ENCODE data around the gene JUP. TPM values are rescaled to one million over a fixed set of nuclear protein-coding genes. Genes with fewer than 3 reads are reported as not detected.
A peak's percentile ranks its signal among the peaks of the same experiment; 100 is the strongest.

The JUP gene
- total RNA-seq, 1 experiment from 2014 or later = 111 TPM

DNA sequence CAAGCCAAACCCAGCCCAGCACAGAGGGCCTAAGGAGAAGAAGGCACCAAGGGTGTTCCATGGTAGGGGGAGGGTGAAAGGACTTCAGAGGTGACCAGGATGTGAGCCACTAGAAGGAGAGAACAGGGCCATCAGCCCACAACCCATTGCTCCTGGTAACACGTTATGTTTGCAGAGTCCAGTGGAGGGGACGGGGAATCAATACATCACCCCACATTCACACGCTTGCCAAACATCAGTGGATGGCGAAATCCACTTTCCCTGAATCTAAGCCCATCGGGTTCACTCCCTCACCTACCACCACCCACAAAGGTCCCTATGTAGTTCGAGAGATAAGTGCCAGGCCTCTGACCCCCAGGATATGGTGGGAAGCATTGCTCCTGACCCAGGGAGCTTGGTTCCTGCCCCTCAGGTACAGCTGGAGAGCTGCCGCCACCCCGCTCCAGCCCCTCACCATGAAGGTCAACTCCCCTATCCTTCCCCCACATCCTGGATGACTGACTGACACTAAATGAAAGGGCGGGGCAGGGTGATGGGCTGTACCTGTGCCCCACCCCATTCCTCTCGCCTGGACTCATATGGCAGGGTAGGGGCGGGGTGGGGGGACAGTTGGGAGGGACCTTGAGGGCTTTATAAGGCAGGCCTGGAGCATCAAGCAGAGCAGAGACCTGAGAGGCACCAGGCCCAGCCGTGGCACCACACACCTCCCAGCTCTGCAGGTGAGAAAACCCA lies 74.7 kb downstream of the JUP start, which contains the start of gene GAST:
Gene GAST, plus strand, starts transcription at position 663 of the 732 bp plus-strand sequence. CDS start 3,106 bp downstream, outside the sequence.
- DNase-seq (ENCODE audit: low read depth) = no peak
- in situ Hi-C loops (cut with HindIII; ENCODE audit: low pct_unique_long_range_greater_than_20kb, low sequenced_read_pairs) = loop anchor here (25.0 kb wide), 2 partner anchors 100 to 275 kb away; partner anchors contain the start of genes FKBP10 and P3H4

DNA sequence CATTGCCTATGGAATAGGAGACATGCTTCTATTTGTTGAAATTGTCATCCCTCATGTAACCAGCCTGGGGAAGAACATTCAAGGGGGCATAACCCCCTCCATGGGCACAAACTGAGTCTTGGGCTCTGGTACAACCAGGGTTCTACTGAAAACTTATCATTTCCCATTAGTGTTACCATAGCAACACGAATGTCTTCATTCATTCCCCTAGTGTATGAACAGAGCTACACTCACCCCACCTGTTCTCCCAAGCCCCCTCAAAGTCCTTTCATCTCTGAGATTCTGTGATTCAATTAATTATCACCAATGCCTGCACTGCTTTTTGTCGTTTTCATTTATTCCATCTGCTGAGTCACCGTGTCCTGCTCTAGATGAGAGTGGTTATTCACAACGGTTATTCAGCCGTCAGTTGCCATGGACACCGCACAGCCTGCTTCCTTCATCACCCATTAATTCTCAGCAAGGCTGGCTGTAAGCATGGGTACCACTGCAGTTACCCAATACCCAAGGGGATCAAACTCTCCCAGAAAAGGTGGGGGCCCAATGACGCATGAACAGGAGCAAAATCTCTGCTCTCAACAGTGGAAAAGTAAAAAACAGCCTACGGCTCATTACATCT lies 75.9 kb downstream of the JUP start:
- in situ Hi-C loops (cut with HindIII; ENCODE audit: low pct_unique_long_range_greater_than_20kb, low sequenced_read_pairs) = loop anchor here (25.0 kb wide), 2 partner anchors 102 to 277 kb away; partner anchors contain the start of genes FKBP10 and P3H4
- peak; percentile 83 for DNase-seq (ENCODE audit: low read depth)

GRCh38 chr17:41707803-41708669 lies 78.5 kb downstream of the JUP start:
- DNase-seq (ENCODE audit: low read depth) = no peak
- in situ Hi-C loops (cut with HindIII; ENCODE audit: low pct_unique_long_range_greater_than_20kb, low sequenced_read_pairs) = loop anchor here (25.0 kb wide), 2 partner anchors 104 to 279 kb away; partner anchors contain the start of genes FKBP10 and P3H4

DNA sequence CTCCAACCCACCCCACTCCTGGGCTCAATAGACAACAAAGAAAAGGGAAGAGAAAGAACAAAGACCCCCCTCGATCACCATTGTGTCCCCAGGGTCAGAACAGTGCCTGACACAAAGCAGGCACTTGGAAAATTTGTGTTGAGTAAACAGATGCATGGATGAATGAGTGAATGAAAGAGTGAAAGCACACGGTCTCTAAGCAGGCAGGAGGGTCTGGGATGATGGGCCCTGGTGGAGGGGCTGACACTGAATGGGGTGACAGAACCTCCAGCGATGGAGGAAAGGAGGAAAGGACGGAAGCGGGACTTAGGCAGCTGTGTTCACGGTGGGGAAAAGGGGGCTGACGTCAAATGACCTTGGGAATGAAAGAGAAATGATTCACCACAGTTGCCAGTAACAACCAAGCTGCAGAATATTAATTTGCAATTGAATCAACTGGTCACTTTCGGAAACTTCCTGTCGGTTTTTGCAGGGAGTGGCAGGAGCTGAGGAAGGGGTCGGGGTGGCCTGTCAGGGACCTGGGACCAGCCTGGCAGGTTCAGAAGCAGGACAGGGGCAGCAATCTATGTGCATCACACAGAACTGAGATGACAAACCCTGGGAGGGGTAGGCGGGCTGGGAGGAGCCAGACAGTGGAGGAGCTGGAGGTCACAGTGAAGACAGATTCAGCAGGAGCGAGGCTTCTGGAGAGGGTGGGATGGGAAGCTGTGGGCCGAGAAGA lies 81.1 kb downstream of the JUP start:
- in situ Hi-C loops (cut with HindIII; ENCODE audit: low pct_unique_long_range_greater_than_20kb, low sequenced_read_pairs) = loop anchor here (25.0 kb wide), 2 partner anchors 107 to 282 kb away; partner anchors contain the start of genes FKBP10 and P3H4
- no peak for DNase-seq (ENCODE audit: low read depth)

Other genes starting within 250 kb of the JUP start
- gene KRT9, start 214.7 kb downstream of the JUP start, total RNA-seq (2014; rRNA removed; shearing (Covaris generic); ENCODE audit: low replicate concordance) = not detected in 2 replicates
- gene KRT14, start 199.8 kb downstream of the JUP start, total RNA-seq (2014; rRNA removed; shearing (Covaris generic); ENCODE audit: low replicate concordance) = not detected in 2 replicates
- gene KRT16, start 173.9 kb downstream of the JUP start, total RNA-seq (2014; rRNA removed; shearing (Covaris generic); ENCODE audit: low replicate concordance) = 1.4 TPM in 1 of 2 replicates, not detected in the other
- gene KRT17, start 162.1 kb downstream of the JUP start, total RNA-seq (2014; rRNA removed; shearing (Covaris generic); ENCODE audit: low replicate concordance) = not detected in 2 replicates
- 25.4 and 50.9 TPM in 2 replicates for gene EIF1, start 97.8 kb downstream of the JUP start, total RNA-seq (2014; rRNA removed; shearing (Covaris generic); ENCODE audit: low replicate concordance)
- not detected in 2 replicates for gene GAST, start 74.4 kb downstream of the JUP start, total RNA-seq (2014; rRNA removed; shearing (Covaris generic); ENCODE audit: low replicate concordance)
- gene HAP1, start 52.1 kb downstream of the JUP start, total RNA-seq (2014; rRNA removed; shearing (Covaris generic); ENCODE audit: low replicate concordance) = not detected in 2 replicates
- gene P3H4, start 25.2 kb upstream of the JUP start, total RNA-seq (2014; rRNA removed; shearing (Covaris generic); ENCODE audit: low replicate concordance) = 148 and 200 TPM in 2 replicates
- gene FKBP10, start 26.3 kb upstream of the JUP start, total RNA-seq (2014; rRNA removed; shearing (Covaris generic); ENCODE audit: low replicate concordance) = 315 and 351 TPM in 2 replicates
- 69.5 and 97.0 TPM in 2 replicates for gene NT5C3B, start 49.5 kb upstream of the JUP start, total RNA-seq (2014; rRNA removed; shearing (Covaris generic); ENCODE audit: low replicate concordance)
- gene KLHL10, start 51.1 kb upstream of the JUP start, total RNA-seq (2014; rRNA removed; shearing (Covaris generic); ENCODE audit: low replicate concordance) = not detected in 2 replicates
- gene KLHL11, start 78.7 kb upstream of the JUP start, total RNA-seq (2014; rRNA removed; shearing (Covaris generic); ENCODE audit: low replicate concordance) = 10.3 and 15.5 TPM in 2 replicates
- 146 and 150 TPM in 2 replicates for gene ACLY, start 132.2 kb upstream of the JUP start, total RNA-seq (2014; rRNA removed; shearing (Covaris generic); ENCODE audit: low replicate concordance)
- 0.78 and 2.6 TPM in 2 replicates for gene ODAD4, start 143.9 kb upstream of the JUP start, total RNA-seq (2014; rRNA removed; shearing (Covaris generic); ENCODE audit: low replicate concordance)
- gene CNP, start 180.1 kb upstream of the JUP start, total RNA-seq (2014; rRNA removed; shearing (Covaris generic); ENCODE audit: low replicate concordance) = 50.2 and 67.0 TPM in 2 replicates
- 48.4 and 72.9 TPM in 2 replicates for gene DNAJC7, start 230.7 kb upstream of the JUP start, total RNA-seq (2014; rRNA removed; shearing (Covaris generic); ENCODE audit: low replicate concordance)
- 65.6 and 77.5 TPM in 2 replicates for gene NKIRAS2, start 233.4 kb upstream of the JUP start, total RNA-seq (2014; rRNA removed; shearing (Covaris generic); ENCODE audit: low replicate concordance)

Measured in Caki2 (cell line).